Stimulated activated CD8-positive, alpha-beta memory T cell treated with anti-CD3 and anti-CD28 coated beads, Interleukin-2, amount 100 ng/mL, for 1 hour (primary cell): ENCODE results near the gene IL19.
"Not testable (repeated sequence)": the region's sequence is repeated elsewhere in the genome, so short reads cannot be mapped to it uniquely, and the experiment has no call there.

Experiments
- DNase-seq, 2 donors: peaks; one replicate each; pipeline ENCODE4 v3.0.0-alpha.2; 2020; ENCODE audit warnings: low read depth in 2 of 2

The IL19 gene

DNA sequence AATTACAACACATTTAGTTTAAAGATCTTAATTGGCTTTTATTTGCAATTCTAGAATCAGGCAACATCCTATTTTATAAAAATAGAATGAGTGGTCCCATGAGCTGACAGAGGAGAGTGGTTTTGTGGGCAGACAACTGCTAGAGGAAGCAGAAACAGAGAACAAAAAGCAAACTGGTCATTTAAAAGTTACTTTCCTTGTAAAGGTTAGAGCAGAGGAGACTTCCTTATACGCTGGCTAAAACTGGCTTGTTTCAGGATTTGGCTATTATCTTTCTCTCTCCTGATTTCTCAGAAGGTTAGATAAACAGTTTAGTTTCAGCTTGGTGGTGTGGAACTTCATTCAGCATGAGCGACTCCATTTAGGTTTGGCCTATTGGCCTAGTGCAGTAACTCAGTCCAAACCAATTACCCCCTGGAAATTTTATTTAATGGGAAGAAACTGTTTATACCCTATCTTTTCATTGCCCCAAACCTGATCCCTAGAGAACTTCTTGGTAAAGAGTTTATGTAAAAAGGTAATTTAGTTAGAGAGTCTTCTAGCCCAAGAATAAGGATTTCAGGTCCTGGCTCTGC is 62.6 kb downstream of the IL19 start:
- DNase-seq = no peak

GRCh38 chr1:206833801-206834200 is 63.2 kb downstream of the IL19 start:
- no peak for DNase-seq

- DNase-seq = no peak
Observed at GRCh38 chr1:206834217-206834616, 63.6 kb downstream of the IL19 start.

- DNase-seq = no peak
Observed at GRCh38 chr1:206834711-206835110, 64.1 kb downstream of the IL19 start.

- no peak for DNase-seq
Observed at GRCh38 chr1:206835186-206835585, 64.6 kb downstream of the IL19 start.

DNA sequence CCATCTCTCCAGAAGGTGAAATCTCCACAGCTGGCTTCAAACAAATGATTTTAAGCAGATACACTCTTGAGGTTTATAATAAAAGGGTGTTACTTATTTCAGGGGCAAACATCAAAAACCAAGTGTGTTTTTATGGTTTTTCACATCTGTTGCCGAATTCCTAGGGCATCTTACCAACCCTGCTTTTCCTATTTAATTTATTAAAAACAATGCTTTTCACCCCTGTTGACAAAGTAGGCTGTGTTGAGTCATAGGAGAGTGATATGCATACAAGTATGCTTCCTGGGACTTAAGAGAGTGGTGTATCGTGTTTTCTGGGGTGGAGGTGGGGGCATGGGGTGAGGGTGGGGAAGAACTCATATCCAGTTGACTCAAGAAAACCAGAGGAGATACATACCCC is 65.5 kb downstream of the IL19 start:
- DNase-seq = no peak

DNA sequence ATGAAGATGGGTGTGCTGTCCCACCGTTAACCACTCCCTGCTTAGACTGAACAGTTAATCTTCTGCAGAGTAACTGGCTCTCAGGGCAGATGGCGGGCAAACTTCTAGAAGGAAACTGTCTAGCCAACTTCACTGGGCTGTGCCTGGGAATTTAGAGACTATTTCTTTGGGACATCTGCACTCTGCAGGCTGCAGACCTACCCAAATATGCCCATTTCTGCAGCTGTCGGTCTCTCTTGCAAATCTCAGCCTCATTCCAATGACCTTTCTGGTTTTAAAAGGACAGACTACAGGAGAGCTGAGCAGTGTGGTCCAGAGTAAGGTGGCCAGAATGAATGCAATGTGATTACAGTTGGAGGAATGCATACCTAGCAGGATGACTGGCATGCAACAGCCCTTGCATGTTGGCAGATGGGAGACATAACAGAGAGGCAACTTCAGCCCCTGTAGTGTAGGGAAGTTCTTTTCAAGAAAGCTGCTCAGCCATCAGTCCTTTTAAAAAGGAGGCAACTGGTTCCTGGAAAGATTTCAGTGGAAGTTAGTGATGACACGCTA is 68.5 kb downstream of the IL19 start:
- no peak for DNase-seq

DNA sequence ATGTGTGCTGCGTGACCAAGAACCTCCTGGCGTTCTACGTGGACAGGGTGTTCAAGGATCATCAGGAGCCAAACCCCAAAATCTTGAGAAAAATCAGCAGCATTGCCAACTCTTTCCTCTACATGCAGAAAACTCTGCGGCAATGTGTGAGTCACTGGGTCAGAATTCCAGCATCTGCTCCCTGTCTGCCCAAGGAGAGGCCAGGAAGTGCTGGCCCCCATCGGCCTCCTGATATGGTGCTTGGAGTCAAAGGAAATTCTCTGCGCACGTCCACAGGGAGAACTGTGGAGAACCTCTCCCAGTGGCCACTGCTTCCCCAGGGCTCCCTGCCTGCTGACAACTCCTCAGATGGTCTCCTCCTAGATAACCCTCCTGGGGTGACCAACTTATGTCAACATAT is 69.3 kb downstream of the IL19 start:
- no peak for DNase-seq

DNA sequence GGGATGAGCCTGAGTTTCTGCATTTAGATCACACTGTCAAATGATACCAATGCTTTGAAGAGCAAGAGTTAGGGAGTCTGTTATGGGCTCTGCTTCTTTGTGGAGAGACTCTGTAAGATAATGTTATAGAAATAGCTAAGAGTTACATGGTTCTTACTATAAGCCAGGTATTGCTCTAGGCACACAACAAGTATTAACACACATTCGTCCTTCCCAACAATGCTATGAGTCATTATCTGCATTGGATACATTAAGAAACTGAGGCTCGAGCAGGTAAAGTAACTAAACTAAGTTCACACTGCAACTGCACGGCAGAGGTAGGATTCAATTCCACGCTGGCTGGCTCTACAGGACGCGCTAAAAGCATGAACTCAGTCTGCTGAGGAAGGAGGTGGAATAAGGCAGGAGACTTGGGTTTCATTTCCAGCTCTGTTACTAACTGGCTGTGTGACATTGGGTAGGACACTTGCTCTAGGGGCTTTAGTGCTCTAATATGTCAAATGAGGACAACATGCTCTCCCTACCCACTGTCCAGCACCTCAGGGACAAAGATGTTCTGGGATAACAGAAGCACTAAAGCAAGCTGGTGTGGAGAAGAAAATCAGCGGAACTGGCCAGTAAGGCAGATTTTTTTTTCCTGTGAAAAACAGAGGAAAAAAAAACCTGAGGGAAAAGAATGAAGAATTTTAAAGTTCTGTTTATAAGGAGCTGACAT is 71.2 kb downstream of the IL19 start:
- no peak for DNase-seq

DNA sequence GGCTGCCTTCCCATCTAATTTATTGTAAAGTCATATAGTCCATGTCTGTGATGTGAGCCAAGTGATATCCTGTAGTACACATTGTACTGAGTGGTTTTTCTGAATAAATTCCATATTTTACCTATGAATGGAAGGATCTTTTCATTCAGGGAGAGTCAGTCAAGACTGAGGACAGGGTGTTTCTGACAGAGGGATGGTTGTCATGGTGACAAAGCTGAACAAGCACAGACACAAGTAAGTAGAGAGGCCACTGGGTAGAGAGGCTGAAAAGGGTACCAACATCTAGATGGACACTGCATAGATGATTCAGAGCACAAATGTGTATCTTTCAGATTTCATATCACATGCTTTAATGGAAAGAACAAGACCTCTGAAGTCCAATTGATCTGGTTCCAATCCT is 72.3 kb downstream of the IL19 start:
- no peak for DNase-seq

GRCh38 chr1:206843626-206844025 is 73.1 kb downstream of the IL19 start:
- no peak for DNase-seq

DNA sequence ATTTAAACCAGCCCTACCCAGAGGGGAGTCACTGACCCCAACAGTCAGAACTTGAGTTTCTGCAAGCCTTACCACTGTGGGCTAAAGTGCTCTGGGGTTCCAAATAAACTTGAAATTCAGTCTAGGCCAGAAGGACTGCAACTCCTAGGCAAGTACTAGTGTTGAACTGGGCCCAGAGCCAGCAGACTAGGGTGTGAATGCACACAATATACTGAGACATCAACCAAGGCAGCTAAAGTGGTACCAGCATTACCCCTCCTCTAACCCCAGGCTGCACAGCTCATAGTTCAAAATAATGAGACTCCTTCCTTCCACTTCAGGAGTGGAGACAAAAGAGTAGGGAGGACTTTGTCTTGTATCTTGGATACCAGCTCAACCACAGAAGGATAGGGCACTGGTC is 75.9 kb downstream of the IL19 start:
- no peak for DNase-seq

- DNase-seq = no peak
Observed at GRCh38 chr1:206847337-206847834, 76.8 kb downstream of the IL19 start.

GRCh38 chr1:206847946-206848345 is 77.4 kb downstream of the IL19 start:
- DNase-seq = no peak

DNA sequence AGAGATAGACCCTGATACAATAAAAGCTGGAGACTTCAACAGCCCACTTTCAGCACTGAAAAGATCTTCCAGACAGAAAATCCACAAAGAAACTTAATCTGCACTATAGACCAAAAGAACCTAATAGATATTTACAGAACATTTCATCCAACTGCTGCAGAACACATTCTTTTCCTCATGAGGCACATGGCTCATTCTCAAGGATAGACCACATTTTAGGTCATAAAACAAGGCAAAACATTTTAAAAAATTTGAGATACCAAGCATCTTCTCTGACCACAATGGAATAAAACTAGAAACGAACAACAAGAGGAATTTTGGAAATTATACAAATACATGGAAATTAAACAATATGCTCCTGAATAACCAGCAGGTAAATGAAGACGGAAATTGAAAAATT is 79.8 kb downstream of the IL19 start:
- DNase-seq = no peak

GRCh38 chr1:206851341-206852010 is 80.9 kb downstream of the IL19 start:
- no peak for DNase-seq

GRCh38 chr1:206852662-206853061 is 82.1 kb downstream of the IL19 start:
- not testable (repeated sequence) for DNase-seq

- not testable (repeated sequence) for DNase-seq
Observed at GRCh38 chr1:206853696-206854095, 83.1 kb downstream of the IL19 start.

DNA sequence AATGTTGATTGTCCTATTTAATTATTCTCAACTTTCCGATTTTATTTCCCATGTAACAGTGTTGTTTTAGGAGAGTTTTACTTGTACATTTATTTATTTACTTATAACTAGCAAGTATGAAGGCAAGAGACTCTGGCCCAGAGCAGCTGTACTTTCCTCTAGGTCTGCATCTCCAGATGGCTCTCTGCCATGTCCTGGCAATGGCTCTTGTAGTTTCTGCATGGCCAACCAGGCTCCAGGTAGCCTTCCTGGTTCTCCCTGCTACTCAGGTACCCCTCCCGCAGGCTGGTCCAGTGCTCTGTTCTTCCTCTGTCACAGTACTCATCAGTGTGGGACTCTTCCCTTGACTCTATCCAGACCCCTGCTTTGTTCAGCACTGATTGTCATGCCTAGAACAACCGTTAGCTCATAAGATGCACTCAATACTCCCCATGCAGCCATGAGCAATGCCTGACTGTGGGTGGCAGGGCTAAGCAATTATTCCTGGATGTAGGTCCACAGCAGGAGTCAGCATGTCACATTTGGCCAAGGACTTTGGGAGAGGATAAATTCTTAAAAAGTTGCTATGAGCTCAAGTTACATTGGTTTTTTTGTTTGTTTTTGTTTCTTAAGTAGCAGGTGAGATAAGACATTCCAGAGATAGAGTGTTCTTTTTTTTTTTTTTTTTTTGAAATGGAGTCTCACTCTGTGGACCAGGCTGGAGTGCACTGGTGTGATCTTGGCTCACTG is 84.0 kb downstream of the IL19 start:
- DNase-seq = no peak

GRCh38 chr1:206855859-206856258 is 85.3 kb downstream of the IL19 start:
- no peak for DNase-seq

DNA sequence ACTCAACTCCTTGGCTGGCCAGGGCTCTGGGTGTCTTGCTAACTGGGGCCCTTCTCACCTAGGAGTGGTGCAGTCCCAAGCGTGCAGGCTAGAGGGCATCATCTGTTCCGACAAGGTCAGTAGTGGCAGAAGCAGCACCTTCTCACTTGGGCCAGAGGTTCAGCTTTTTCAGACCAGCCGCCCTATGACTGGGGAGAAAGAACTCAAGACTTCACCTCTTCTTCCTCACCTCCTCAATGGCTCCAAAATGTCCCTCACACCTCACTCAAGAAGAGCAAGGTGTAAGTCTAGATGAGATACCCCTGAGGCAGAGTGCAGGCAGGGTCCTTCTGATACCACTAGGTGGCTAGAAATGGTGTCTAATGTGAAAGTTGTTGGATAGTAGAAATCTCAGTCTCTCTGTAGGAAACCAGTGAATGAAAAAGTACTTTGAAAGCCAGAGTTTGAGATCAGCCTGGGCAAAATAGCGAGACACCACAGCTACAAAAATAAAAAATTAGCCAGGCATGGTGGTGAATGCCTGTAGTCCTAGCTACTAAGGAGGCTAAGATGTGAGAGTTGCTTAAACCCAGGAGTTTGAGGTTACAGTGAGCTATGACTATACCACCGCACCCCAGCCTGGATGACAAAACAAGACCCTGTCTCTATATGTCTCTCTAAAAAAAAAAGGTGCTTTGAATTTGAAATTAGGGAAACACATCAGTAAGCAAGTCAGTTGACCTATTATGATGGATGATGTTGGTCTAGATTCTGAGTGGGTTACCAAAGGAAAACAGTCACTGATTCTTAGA is 86.3 kb downstream of the IL19 start:
- no peak for DNase-seq
